SIG-M5 treated with dmso at 0.1 percent for 504 hours (cell line): ENCODE results near the gene LAMTOR2.
A peak's percentile ranks its signal among the peaks of the same experiment; 100 is the strongest.
"Not testable (repeated sequence)": the region's sequence is repeated elsewhere in the genome, so short reads cannot be mapped to it uniquely, and the experiment has no call there.

Experiments used
- DNase-seq: peaks from one replicate; lab custom pipeline; 2025; ENCODE audit not compliant: unreplicated experiment; lab: John Stamatoyannopoulos, UW

Gene LAMTOR2

DNA sequence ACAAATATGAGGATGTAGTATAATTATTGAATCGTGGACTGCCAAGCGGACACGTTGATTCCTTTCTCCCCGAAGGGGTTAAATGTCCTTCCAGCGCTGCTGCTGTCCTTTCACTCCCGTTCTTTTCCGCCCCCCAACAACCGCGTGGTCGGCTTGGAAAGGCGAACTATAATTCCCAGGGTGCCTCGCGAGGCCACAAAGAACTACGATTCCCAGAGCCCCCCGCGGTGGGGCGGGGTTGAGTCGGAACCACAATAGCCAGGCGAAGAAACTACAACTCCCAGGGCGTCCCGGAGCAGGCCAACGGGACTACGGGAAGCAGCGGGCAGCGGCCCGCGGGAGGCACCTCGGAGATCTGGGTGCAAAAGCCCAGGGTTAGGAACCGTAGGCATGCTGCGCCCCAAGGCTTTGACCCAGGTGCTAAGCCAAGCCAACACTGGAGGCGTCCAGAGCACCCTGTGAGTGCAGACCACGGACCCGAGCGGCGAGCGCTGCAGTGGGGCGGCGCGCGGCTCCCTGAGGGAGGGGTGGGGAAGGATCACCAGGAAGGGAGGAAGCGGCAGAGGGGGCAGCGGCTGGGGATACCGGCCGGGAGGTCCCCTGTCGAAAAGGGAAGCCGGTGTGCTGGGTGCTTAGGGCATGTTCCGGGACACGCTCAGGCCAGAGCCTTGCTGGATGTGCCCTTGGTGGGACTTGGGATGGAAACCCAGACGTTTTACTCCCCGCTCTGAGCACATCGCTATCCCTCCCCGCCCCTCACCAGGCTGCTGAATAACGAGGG is at the start of gene LAMTOR2:
Gene LAMTOR2, plus strand, starts transcription at position 283 of the 781 bp plus-strand sequence. Its CDS starts 108 bp downstream, at position 391.
- DNase-seq, result peak; percentile 100

DNA sequence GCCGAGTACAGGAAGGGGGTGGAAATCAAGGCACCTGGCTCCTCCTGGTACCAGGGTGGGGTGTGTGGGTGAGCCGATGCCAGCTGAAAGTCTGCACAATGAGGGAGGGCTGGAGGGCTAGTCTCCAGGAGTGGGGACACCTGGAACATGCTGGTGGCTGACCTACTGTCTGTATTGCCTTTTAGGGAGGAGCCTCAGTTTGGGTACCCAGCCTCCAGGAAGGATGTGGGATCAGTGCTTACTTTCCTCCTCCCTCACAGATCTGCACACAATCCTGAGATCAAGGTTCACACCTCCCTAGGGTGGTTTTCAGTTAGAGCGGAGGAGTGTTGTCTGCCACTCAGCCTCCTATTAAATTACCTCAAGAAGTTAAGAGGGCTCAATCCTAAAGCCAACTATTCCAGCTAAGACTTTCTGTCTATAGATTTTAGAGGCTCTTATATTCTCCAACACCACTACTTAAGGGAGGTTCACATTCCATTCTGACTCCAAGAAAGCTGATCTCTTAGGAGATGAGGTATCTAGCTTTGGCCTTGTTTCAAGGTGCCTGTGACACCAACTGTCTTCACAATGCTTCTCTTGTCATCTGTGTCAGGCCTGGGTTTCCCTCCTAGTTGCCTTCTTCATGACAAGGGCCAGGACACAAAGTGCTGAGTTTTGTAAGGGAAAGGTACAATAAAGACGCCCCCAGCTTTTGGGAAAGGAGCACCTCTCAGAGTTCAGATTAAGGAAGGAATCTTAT is 49.6 kb upstream of the LAMTOR2 start:
- DNase-seq, result no peak

DNA sequence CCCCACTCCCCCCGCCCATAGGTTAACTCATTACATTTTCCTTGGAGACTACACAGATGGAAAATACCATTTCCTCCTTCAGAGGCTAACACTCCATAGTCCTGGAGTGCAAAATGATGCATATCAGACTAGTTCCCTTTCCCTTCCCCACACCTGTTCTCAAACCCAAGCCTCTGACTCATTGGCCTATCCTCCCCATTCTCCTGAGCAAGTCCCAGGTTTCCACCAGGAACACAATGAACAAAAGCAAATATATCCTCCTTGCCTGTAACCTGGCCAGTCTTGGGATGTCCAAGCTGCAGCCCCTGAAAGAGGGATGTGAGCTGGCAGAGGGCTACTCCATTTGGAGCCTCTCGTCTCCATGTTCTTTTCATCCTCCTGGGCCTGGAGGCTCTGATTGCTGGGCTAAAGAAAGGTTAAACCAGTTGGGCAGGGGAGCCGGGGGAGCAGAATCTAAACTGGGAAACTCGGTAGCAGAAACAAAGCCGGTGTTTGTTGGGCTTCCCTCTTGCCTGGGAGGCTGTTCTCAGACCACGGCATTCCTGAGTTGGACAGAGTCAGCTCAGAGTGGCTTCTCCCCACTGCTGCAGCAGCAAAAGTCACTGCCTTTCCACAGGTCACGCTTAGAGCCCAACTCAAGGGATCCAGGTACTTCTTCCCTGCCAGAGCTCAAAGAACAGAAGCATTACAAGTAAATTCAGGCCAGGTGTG is 47.8 kb upstream of the LAMTOR2 start:
- no peak for DNase-seq

DNA sequence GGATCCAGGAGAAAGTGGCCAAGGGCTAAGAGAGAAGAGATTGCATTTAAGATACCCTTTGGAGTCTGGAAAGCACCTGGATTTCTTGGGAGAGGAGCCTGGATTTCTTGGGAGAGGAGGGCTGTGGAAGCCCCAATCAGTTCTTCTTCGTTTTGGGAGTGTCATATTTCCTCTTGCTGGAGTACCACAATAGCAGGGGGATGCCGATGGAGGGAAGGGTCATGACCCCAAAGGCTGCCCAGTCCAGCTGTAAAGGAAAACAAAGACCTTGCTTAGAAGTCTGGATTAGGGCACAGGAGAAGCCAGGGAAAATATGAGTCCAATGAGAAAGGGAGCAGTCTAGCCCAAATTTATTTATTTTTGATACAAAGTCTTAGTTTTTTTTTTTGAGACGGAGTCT is 45.2 kb upstream of the LAMTOR2 start:
- no peak for DNase-seq

DNA sequence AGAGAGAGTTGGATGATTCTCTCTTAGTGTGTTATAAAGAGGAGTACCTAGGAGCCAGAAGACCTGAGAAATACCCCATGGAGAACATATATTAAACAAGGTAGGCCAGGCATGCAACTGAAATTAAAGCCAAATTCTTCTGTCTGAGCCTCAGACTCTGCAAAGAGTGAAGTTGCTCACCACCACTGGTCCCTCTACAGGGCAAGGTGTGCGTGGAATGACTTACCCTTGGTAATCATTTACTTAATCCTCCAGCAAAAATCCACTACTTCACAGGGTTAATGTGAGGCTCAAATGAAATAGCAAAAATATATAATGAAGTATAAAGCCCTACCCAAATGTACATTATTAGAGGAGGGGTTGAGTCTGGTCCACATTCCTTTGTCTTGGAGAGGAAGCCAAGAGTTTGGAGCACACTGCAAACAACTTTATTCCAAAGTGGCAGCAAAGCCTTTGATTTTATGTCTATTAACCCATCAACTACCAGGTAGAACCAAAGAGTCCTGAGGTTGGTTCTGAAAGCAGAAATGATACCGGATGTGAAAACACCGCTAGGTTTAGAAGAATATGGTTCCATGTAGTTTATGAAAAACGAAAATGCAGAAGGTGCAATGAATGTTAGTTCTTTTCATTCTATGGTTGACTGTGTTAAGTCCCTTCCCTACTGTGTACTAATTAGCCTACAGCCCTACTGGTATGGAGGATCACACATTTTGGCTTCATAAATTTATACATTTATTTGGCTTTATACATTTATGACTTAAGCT is 42.3 kb upstream of the LAMTOR2 start:
- no peak for DNase-seq

DNA sequence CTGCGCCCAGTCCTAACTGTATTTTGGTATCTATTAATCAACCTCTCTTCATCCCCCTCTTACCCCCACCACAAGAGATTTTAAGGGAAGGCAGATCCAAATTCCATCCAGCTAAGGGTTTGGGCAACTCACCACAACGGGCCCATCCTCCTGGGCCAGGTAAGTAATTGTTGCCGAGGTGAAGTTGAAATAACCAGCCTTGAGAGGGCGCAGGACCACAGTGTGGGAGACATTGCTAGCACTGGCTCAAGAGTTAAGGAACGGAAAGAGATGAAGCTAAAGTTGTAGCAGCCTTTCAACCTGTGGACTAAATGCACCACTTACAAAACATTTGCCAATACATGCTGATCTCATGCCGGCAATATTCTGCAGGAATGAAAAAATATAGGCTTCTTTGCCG is 39.8 kb upstream of the LAMTOR2 start:
- DNase-seq, result no peak

DNA sequence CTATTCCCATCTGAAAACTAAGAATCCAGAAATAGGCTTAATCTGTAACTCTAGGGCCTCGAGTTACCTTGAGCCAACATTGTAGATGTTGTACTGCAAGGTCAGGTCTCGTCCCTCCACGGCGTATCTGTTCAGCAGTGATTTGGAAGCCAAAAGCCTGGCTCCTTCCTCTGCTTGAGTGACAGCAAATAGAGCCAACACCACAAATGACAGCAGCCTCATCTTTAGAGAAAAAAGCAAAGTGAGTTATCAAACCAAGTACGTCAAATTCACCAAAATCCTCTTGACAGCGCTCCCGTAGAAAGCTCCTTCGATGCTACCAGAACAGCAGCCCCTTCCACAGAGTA is 34.7 kb upstream of the LAMTOR2 start:
- DNase-seq, result no peak

DNA sequence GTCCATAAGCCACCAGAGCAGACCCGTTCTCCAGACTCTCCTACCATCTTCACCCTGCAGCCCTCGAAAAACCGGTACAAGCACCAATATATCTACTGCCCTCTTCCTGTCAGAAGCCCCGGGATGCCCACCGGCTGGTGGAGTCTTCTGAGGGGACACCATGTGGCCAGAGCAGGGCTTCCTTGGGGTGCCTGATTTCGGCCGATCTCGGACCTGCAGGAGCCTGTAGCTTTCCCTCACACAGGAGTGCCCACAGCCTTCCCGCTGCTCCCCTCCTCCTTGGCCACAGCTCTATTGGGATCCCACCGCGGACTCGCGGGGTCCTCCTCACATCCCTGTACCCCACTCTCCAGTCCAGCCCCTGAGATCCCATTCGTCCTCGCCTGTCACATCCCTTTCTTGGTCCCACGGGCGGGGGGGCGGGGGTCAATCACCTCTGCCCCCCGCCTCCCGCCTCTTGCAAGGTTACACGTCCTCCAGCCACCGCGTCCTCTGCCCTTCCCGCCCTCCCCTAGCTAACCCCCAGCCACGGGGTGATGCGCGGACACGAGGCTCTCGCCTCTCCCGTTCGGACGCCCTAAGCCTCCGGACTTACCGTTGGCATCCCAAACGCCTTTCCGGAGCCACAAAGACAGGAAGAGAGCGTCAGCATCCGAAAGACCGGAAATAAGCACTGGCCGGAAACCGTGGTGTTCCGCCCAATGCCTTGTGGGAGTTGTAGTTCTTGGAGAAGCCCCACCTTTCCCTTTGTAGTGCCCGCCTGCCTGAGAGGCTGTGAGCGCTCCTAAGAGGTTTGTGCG is 34.1 kb upstream of the LAMTOR2 start, which contains the start of gene SSR2:
Gene SSR2, minus strand, starts transcription at position 659 of the 800 bp plus-strand sequence. CDS start 784 bp downstream, outside the sequence.
- DNase-seq, result peak; percentile 98

DNA sequence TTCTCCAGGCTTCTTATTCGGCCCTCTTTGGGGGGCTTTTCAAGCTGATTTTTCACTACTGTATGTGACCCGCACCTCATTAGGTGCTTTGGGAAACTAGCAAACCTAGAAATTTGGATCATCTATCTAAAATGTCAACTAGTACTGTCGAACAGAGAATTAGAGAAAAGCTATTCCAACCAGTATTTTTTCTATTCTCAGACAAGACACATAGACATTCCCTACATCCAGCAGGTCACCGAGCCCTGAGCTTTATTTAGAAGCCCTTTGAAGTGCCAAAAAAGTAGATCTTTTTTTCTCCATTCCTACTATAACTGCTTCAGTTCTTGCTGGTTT is 33.5 kb upstream of the LAMTOR2 start:
- no peak for DNase-seq

DNA sequence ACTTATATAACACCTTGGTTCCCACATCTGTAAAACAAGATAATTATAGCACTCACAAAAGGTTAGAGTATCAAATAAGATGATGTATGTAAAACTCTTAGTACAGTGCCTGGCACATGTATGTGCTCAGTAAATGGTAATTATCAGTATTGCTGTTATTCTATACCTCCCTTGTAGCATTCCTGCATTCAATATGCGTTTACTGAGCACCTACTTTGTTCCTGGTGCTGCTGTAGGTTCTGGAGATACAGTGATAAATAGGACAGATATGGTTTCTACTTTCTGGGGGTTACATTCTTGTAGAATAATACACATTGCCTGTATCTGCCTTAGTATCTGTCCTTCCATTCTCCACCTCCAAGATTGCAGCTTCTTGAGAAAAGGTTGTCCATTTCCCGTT is 32.6 kb upstream of the LAMTOR2 start:
- no peak for DNase-seq

DNA sequence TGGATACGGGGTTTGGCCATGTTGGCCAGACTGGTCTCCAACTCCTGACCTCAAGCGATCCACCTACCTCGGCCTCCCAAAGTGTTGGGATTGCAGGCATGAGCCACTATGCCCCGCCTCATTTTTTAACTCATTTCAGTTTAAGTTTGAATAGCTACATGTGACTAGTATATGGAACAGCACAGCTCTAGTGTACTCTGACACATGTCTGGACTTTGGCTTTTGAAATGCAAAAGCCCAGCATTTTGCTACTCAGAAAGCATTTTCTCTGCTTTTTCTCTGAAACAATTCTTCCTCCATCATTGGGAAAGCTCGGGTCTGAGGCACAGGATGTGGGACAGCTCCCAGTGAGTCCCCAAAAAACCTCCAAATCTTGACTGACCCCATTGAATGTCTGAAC is 29.8 kb upstream of the LAMTOR2 start:
- DNase-seq, result no peak

DNA sequence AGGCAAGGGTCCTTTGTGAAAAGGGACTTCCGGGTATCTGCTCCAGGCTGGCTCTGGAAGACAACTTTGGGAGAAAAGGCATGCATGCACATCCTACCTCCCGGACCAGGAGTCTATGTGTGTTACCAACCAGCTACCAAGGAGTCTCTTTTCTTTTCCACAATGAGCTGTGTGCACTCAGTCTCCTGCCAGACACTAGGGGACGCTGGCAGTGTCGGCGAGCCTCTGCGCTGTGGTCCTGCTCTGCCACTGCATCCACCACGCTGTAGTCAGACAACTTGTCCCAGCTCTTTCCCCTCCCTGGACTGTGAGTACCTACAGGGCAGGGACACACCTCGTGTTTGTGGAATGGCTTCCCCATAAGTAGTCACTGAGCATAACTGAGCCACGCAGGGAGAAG is 28.7 kb upstream of the LAMTOR2 start:
- DNase-seq, result peak; percentile 77

DNA sequence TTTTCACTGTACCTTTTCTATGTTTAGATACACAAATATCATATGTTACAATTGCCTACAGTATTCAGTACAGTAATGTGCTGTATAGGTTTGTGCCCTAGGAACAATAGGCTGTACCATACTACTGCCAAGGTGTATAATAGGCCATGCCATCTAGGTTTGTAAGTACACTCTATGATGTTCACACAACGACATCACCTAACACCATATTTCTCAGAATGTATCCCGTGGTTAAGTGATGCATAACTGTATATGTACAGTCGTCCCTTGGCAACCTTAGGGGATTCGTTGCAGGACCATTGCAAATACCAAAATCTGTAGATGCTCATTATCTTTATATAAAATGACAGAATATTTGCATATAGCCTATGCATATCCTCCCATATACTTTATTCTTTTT is 28.0 kb upstream of the LAMTOR2 start:
- DNase-seq, result no peak

DNA sequence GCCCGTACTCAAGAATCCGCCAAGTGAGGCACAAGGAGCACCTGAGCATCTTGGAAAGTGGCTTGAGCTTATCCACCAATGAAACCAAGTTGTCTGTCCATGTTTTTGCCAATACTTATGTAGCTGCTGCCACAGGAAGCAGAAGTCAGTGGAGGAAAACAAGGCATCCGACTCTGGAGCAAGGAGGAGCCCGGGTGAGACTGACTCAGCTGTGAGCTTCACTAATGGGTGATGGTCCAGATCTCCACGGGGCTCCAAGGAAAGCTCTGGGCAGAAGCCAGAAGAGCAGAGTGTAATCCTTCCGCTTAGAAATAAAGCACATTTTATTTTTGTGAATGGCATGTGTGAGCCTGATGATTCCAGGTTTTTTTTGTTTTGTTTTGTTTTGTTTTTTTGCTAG is 21.6 kb upstream of the LAMTOR2 start:
- no peak for DNase-seq

DNA sequence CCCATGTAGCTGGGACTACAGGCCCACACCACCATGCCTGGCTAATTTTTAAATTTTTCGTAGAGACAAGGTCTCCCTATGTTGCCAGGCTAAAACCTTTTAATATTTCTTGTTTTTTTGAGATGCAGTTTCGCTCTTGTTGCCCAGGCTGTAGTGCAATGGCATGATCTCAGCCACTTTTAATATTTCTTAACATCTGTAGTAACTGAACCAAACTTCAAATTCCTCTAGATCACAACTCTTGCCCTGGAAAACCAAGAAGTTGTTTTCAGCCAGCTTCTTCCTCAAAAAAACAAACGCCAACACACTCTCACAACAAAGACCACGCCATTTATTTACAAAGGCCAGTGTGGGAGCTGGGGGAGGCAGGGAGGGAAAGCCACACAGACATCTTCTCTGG is 19.6 kb upstream of the LAMTOR2 start:
- not testable (repeated sequence) for DNase-seq

DNA sequence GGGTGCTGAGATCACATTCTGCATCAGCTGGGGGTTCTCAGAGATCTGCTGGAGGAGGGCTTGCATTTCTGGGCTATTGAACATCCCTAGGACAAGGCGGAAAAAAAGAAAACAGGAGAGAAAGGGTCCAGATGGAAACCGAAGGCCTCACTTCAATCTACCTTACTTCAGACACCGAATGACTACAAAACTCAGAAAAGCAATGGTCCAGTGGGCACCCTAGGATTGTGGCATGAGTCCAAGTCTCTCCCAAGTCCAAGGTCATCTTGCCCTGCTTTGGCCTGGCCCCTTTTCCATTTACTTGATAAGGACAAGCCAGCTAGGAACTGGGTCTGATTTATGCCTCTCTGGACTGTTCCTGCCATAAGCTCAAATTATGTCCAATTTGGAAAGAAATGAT is 11.8 kb upstream of the LAMTOR2 start:
- DNase-seq, result no peak

DNA sequence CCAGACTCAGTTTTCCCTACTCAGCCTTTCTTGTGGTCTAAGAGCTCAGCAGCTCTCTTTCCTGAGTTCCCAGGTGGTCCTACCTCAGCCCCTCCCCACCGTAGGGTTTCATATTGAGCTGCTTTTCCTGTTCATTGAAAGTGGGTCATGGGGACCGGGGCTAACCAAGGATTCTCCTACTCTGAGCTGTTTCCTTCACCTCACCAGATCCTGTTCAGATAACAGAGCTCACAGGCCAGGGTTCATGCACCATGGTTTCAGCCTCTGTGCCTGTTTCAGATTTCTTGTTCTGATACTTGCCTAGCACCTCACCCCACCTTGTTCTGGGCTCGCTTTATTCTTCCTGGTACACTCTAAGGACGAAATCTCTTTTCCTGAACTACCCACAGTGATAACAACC is 9.5 kb upstream of the LAMTOR2 start:
- DNase-seq, result no peak

DNA sequence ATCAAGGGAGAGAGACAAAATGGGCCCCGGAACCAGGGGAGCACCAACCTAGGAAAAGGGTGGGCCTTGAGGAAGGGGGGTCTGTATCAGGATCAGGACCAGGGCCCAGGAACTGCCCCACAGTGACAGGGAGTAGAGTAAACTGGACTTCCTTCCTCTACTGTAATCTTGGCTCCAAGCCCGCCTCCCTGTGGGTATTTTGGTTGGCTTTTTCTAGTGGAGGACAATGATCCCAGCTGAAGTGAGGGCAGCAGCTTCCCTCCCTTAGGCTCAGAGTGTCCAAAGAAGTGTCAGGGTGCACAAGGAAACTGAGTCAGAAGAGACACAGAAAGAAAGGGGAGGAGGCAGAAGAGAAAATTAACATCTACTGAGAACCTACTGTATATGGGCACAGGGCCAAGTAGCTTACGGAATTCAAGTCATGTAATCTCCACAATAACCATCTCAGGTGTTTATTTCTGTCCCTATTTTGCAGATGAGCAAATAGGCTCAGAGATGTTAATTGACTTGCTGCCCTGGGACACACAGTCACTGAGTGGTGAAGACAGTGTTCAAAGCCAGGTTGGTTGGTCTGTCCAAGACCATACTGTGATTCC is 5.8 kb upstream of the LAMTOR2 start:
- no peak for DNase-seq

DNA sequence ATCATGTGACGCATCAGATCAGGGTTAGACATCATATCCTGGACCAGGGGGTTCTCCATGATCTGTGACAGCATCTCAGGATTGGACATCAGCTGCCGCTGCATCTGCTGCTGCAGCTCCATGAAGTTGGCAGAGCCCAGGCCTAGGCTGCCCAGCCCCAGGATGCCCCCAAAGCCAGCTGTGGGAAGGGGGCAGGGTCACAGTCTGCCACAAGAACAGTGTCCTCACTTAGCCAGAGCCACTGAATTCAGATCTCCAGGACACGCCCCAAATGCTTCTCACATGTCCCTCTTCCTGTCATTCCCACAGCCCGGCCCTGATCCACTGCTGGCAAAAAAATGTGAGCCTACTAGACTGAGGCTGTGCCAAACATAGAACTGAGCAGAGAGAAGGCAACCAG is 4.2 kb upstream of the LAMTOR2 start:
- DNase-seq, result no peak
